Stomach smooth muscle (tissue), 2 donors: ENCODE data around the gene CCDC40.

Source experiments
- H3K27ac ChIP-seq: one replicate; pipeline ENCODE4 v1.7.0; 2013; ENCODE audit warnings: mild to moderate bottlenecking, low read length, inconsistent platforms
- H3K27me3 ChIP-seq, 2 donors: one replicate each; pipeline ENCODE4 v1.7.0; 2013; ENCODE audit warnings: low read length in 2 of 2; ENCODE audit not compliant: insufficient read depth in 2 of 2, control insufficient read depth in 1 of 2
- H3K36me3 ChIP-seq, 2 donors: one replicate each; pipeline ENCODE4 v1.7.0; 2013; ENCODE audit warnings: low read length in 2 of 2; ENCODE audit not compliant: control insufficient read depth in 2 of 2, insufficient read depth in 2 of 2
- H3K4me1 ChIP-seq: one replicate; pipeline ENCODE4 v1.7.0; 2013; ENCODE audit warnings: low read length; ENCODE audit not compliant: control insufficient read depth, insufficient read depth
- H3K4me3 ChIP-seq, 2 donors: one replicate each; pipeline ENCODE4 v1.7.0; 2013; ENCODE audit warnings: low read length in 2 of 2
- H3K9ac ChIP-seq, 2 donors: one replicate each; pipeline ENCODE4 v1.7.0; 2013; ENCODE audit warnings: low read length in 2 of 2, mild to moderate bottlenecking in 1 of 2
- H3K9me3 ChIP-seq, 2 donors: one replicate each; pipeline ENCODE4 v1.7.0; 2013; ENCODE audit warnings: low read length in 2 of 2; ENCODE audit not compliant: control insufficient read depth in 2 of 2
- donor health status: healthy.
- donor health status: Pancreatic carcinoma.

Gene CCDC40

GRCh38 chr17:80025796-80026195, 10.6 kb upstream of the CCDC40 start:
- H3K27me3 ChIP-seq = no peaks in the 10 kb centered on the region
- H3K4me1 ChIP-seq = peaks cover 24% of the 10 kb centered on the region
- H3K4me3 ChIP-seq = no peak overlapping the region
- no peak overlapping the region for H3K9ac ChIP-seq
- no peaks in the 10 kb centered on the region for H3K9me3 ChIP-seq
- no peak overlapping the region for H3K27ac ChIP-seq
- H3K36me3 ChIP-seq = no peaks in the 10 kb centered on the region

GRCh38 chr17:80026359-80027042, 9.9 kb upstream of the CCDC40 start:
- no peak overlapping the region for H3K4me3 ChIP-seq
- no peaks in the 10 kb centered on the region for H3K27me3 ChIP-seq
- H3K27ac ChIP-seq = no peak overlapping the region
- H3K4me1 ChIP-seq = peaks cover 24% of the 10 kb centered on the region
- no peaks in the 10 kb centered on the region for H3K9me3 ChIP-seq
- no peaks in the 10 kb centered on the region for H3K36me3 ChIP-seq
- H3K9ac ChIP-seq = no peak overlapping the region

- peaks cover 24% of the 10 kb centered on the region for H3K4me1 ChIP-seq
- no peaks in the 10 kb centered on the region for H3K27me3 ChIP-seq
- no peak overlapping the region for H3K9ac ChIP-seq
- H3K4me3 ChIP-seq = no peak overlapping the region
- no peak overlapping the region for H3K27ac ChIP-seq
- no peaks in the 10 kb centered on the region for H3K9me3 ChIP-seq
- H3K36me3 ChIP-seq = no peaks in the 10 kb centered on the region
Observed at GRCh38 chr17:80027043-80027435, 9.4 kb upstream of the CCDC40 start.

- Histone ChIP-seq H3K27me3 (no peaks in the 10 kb centered on the region), H3K4me1 (peaks cover 24% of the 10 kb centered on the region), H3K4me3 (no peak overlapping the region), H3K36me3 (no peaks in the 10 kb centered on the region), H3K9ac (no peak overlapping the region), H3K9me3 (no peaks in the 10 kb centered on the region), H3K27ac (no peak overlapping the region)
Observed at GRCh38 chr17:80028030-80028429, 8.4 kb upstream of the CCDC40 start.

GRCh38 chr17:80029258-80029974, 7.0 kb upstream of the CCDC40 start:
- no peak overlapping the region for H3K27ac ChIP-seq
- H3K36me3 ChIP-seq = no peaks in the 10 kb centered on the region
- H3K27me3 ChIP-seq = no peaks in the 10 kb centered on the region
- H3K9ac ChIP-seq = no peak overlapping the region
- peaks cover 15% of the 10 kb centered on the region for H3K4me1 ChIP-seq
- H3K9me3 ChIP-seq = no peaks in the 10 kb centered on the region
- H3K4me3 ChIP-seq = no peak overlapping the region

GRCh38 chr17:80030730-80031410, 5.6 kb upstream of the CCDC40 start:
- Histone ChIP-seq H3K36me3 (no peaks in the 10 kb centered on the region), H3K27me3 (no peaks in the 10 kb centered on the region), H3K4me1 (peaks cover 18% of the 10 kb centered on the region), H3K9me3 (no peaks in the 10 kb centered on the region), H3K27ac (no peak overlapping the region), H3K9ac (no peak overlapping the region), H3K4me3 (no peak overlapping the region)

GRCh38 chr17:80031691-80032430, 4.6 kb upstream of the CCDC40 start:
- Histone ChIP-seq H3K27ac (no peak overlapping the region), H3K36me3 (no peaks in the 10 kb centered on the region), H3K27me3 (no peaks in the 10 kb centered on the region), H3K4me3 (no peak overlapping the region), H3K4me1 (peaks cover 25% of the 10 kb centered on the region), H3K9ac (no peak overlapping the region), H3K9me3 (no peaks in the 10 kb centered on the region)

GRCh38 chr17:80032614-80033171, 3.7 kb upstream of the CCDC40 start:
- no peak overlapping the region for H3K9ac ChIP-seq
- H3K27me3 ChIP-seq = no peaks in the 10 kb centered on the region
- H3K27ac ChIP-seq = no peak overlapping the region
- no peak overlapping the region for H3K4me3 ChIP-seq
- H3K36me3 ChIP-seq = no peaks in the 10 kb centered on the region
- H3K9me3 ChIP-seq = no peaks in the 10 kb centered on the region
- H3K4me1 ChIP-seq = peaks cover 30% of the 10 kb centered on the region

- H3K9me3 ChIP-seq = no peaks in the 10 kb centered on the region
- H3K36me3 ChIP-seq = no peaks in the 10 kb centered on the region
- no peak overlapping the region for H3K9ac ChIP-seq
- peaks cover 27% of the 10 kb centered on the region for H3K4me1 ChIP-seq
- H3K4me3 ChIP-seq = no peak overlapping the region
- H3K27ac ChIP-seq = no peak overlapping the region
- no peaks in the 10 kb centered on the region for H3K27me3 ChIP-seq
Observed at GRCh38 chr17:80033840-80034239, 2.6 kb upstream of the CCDC40 start.
